Astrocyte (in vitro differentiated cells and primary cell): ENCODE measurements around the gene BECN2. TPM values are rescaled to one million over a fixed set of nuclear protein-coding genes. Genes with fewer than 3 reads are reported as not detected.
"Not testable (repeated sequence)": the region's sequence is repeated elsewhere in the genome, so short reads cannot be mapped to it uniquely, and the experiment has no call there.

Experiments used
- DNase-seq: peaks from one replicate; pipeline ENCODE4 v3.0.0-alpha.2; 2010; ENCODE audit warnings: low read depth
- FAIRE-seq: peaks from 2 replicates; lab custom pipeline; 2011; peaks lifted over from hg19 to GRCh38; lab: Jason Lieb, UNC
- H2AFZ ChIP-seq: 2 replicates; pipeline ENCODE4 v1.6.0; 2012; ENCODE audit warnings: low read depth, low read length, inconsistent platforms
- H3K27ac ChIP-seq: 2 replicates; pipeline ENCODE4 v1.5.1; 2011; ENCODE audit warnings: low read depth, low read length, inconsistent platforms
- H3K27me3 ChIP-seq: 2 replicates; pipeline ENCODE4 v1.6.0; 2011; ENCODE audit warnings: low read length, inconsistent platforms; ENCODE audit not compliant: insufficient read depth
- H3K36me3 ChIP-seq: 2 replicates; pipeline ENCODE4 v1.5.1; 2011; ENCODE audit warnings: low read length, inconsistent platforms; ENCODE audit not compliant: insufficient read depth
- H3K4me1 ChIP-seq: 2 replicates; pipeline ENCODE4 v1.5.1; 2011; ENCODE audit warnings: low read length, inconsistent platforms; ENCODE audit not compliant: insufficient read depth
- H3K4me2 ChIP-seq: 2 replicates; pipeline ENCODE4 v1.6.0; 2012; ENCODE audit warnings: low read length, inconsistent platforms
- H3K4me3 ChIP-seq: 2 replicates; pipeline ENCODE4 v1.5.1; 2011; ENCODE audit warnings: low read depth, mild to moderate bottlenecking, low read length, inconsistent platforms; ENCODE audit not compliant: insufficient read depth
- H3K79me2 ChIP-seq: 2 replicates; pipeline ENCODE4 v1.6.0; 2012; ENCODE audit warnings: mild to moderate bottlenecking, low read length, inconsistent platforms; ENCODE audit not compliant: insufficient read depth
- H3K9ac ChIP-seq: 2 replicates; pipeline ENCODE4 v1.6.0; 2012; ENCODE audit warnings: mild to moderate bottlenecking, low read length, inconsistent platforms
- H3K9me3 ChIP-seq: 2 replicates; pipeline ENCODE4 v1.5.1; 2012; ENCODE audit warnings: low read depth, mild to moderate bottlenecking, low read length, inconsistent platforms; ENCODE audit not compliant: insufficient read depth
- H4K20me1 ChIP-seq: 2 replicates; pipeline ENCODE4 v1.6.0; 2012; ENCODE audit warnings: low read length, inconsistent platforms; ENCODE audit not compliant: insufficient read depth
- H3K27ac Mint-ChIP-seq: one replicate; pipeline ENCODE4 v1.8.0; 2021; ENCODE audit warnings: mild to moderate bottlenecking, mixed read lengths; ENCODE audit not compliant: unreplicated experiment
- H3K27me3 Mint-ChIP-seq: one replicate; pipeline ENCODE4 v1.8.0; 2021; ENCODE audit warnings: low read depth, mixed read lengths; ENCODE audit not compliant: unreplicated experiment
- H3K36me3 Mint-ChIP-seq: one replicate; pipeline ENCODE4 v1.8.0; 2021; ENCODE audit warnings: low read depth, mixed read lengths; ENCODE audit not compliant: unreplicated experiment
- H3K4me1 Mint-ChIP-seq: one replicate; pipeline ENCODE4 v1.8.0; 2021; ENCODE audit warnings: low read depth, mixed read lengths; ENCODE audit not compliant: unreplicated experiment
- H3K4me3 Mint-ChIP-seq: one replicate; pipeline ENCODE4 v1.8.0; 2021; ENCODE audit warnings: mild to moderate bottlenecking, moderate library complexity, mixed read lengths; ENCODE audit not compliant: unreplicated experiment
- H3K9me3 Mint-ChIP-seq: one replicate; pipeline ENCODE4 v1.8.0; 2021; ENCODE audit warnings: mild to moderate bottlenecking, mixed read lengths; ENCODE audit not compliant: unreplicated experiment
- CTCF ChIP-seq: IDR thresholded peaks from 2 replicates; pipeline ENCODE4 v1.5.1; 2011; ENCODE audit warnings: low read depth, mild to moderate bottlenecking, inconsistent platforms, low read length, moderate library complexity; ENCODE audit not compliant: insufficient read depth
- EZH2 ChIP-seq: IDR thresholded peaks from 2 replicates; pipeline ENCODE4 v1.6.1; 2012; ENCODE audit warnings: mild to moderate bottlenecking, low read length, inconsistent platforms; ENCODE audit not compliant: insufficient read depth
- total RNA-seq: library from RNA; stranded (reverse); gene quantifications from 2 replicates; pipeline ENCODE4 v1.2.1, GENCODE V29; 2021

BECN2 gene
- total RNA-seq, 1 donor from 2014 or later = not detected

GRCh38 chr1:241985787-241986186, 28.2 kb downstream of the BECN2 start:
- no peak for FAIRE-seq

GRCh38 chr1:241988389-241988930, 30.9 kb downstream of the BECN2 start:
- not testable (repeated sequence) for H3K4me3 Mint-ChIP-seq, H2AFZ ChIP-seq

More at GRCh38 chr1:241985787-241986186, 28.2 kb downstream of the BECN2 start:
- TF ChIP-seq CTCF (peak; percentile 64), EZH2 (no peak)
- Histone ChIP-seq H3K9me3 (no peaks in the 10 kb centered on the region), H3K4me2 (no peak overlapping the region), H3K27me3 (no peaks in the 10 kb centered on the region), H3K4me3 (no peak overlapping the region), H3K27ac (no peak overlapping the region), H3K4me1 (peaks cover 5% of the 10 kb centered on the region), H4K20me1 (no peaks in the 10 kb centered on the region), H2AFZ (no peak overlapping the region), H3K9ac (no peak overlapping the region), H3K79me2 (no peaks in the 10 kb centered on the region), H3K36me3 (no peaks in the 10 kb centered on the region)
- H3K4me1 Mint-ChIP-seq = peaks cover 13% of the 10 kb centered on the region
- H3K36me3 Mint-ChIP-seq = no peaks in the 10 kb centered on the region
- no peaks in the 10 kb centered on the region for H3K27me3 Mint-ChIP-seq
- no peaks in the 10 kb centered on the region for H3K9me3 Mint-ChIP-seq
- DNase-seq = no peak
- no peak overlapping the region for H3K27ac Mint-ChIP-seq
- no peak overlapping the region for H3K4me3 Mint-ChIP-seq

GRCh38 chr1:241990040-241990439, 32.5 kb downstream of the BECN2 start:
- no peak overlapping the region for H3K4me2 ChIP-seq
- Mint-ChIP-seq H3K27me3 (no peaks in the 10 kb centered on the region), H3K27ac (no peak overlapping the region), H3K36me3 (no peaks in the 10 kb centered on the region), H3K9me3 (no peaks in the 10 kb centered on the region), H3K4me1 (peaks cover 13% of the 10 kb centered on the region), H3K4me3 (no peak overlapping the region)
- H2AFZ ChIP-seq = no peak overlapping the region
- no peak overlapping the region for H3K27ac ChIP-seq
- no peak overlapping the region for H3K9ac ChIP-seq
- no peaks in the 10 kb centered on the region for H3K79me2 ChIP-seq
- peaks cover 5% of the 10 kb centered on the region for H3K4me1 ChIP-seq
- H3K4me3 ChIP-seq = no peak overlapping the region
- TF ChIP-seq EZH2 (no peak), CTCF (no peak)
- H3K27me3 ChIP-seq = no peaks in the 10 kb centered on the region
- H4K20me1 ChIP-seq = no peaks in the 10 kb centered on the region
- no peak for FAIRE-seq
- H3K36me3 ChIP-seq = no peaks in the 10 kb centered on the region
- peak; percentile 92 for DNase-seq
- H3K9me3 ChIP-seq = no peaks in the 10 kb centered on the region

More at GRCh38 chr1:241988389-241988930, 30.9 kb downstream of the BECN2 start:
- not testable (repeated sequence) for H4K20me1 ChIP-seq, H3K27ac ChIP-seq, H3K4me2 ChIP-seq, FAIRE-seq, H3K27me3 Mint-ChIP-seq, H3K27ac Mint-ChIP-seq, H3K9ac ChIP-seq, H3K4me3 ChIP-seq, H3K4me1 ChIP-seq, H3K36me3 ChIP-seq, H3K27me3 ChIP-seq, H3K9me3 ChIP-seq, H3K79me2 ChIP-seq, H3K36me3 Mint-ChIP-seq, H3K9me3 Mint-ChIP-seq, DNase-seq
- H3K4me1 Mint-ChIP-seq = peaks cover 13% of the 10 kb centered on the region
